ENCODE results near the gene COA5.

The COA5 gene

GRCh38 chr2:98564541-98565132, 43.7 kb downstream of the COA5 start:
- no peak overlapping the region for H3K4me3 ChIP-seq (ENCODE audit: low read depth, low read length)
- TF ChIP-seq POLR2A (IDR thresholded peaks at IDR 0.05; ENCODE audit: extremely low read depth, insufficient read length) (no peak), MAX (IDR thresholded peaks at IDR 0.05; ENCODE audit: low read depth, low read length) (no peak), CTCF (IDR thresholded peaks at IDR 0.05; ENCODE audit: low read depth, low read length) (no peak), MYC (IDR thresholded peaks at IDR 0.05; ENCODE audit: low read depth, low read length) (no peak)
- DNase-seq (ENCODE audit: low read depth), result no peak

GRCh38 chr2:98563394-98563793, 44.9 kb downstream of the COA5 start:
- no peak for TF ChIP-seq CTCF (IDR thresholded peaks at IDR 0.05; ENCODE audit: low read depth, low read length)
- no peak for TF ChIP-seq MYC (IDR thresholded peaks at IDR 0.05; ENCODE audit: low read depth, low read length)
- TF ChIP-seq MAX (IDR thresholded peaks at IDR 0.05; ENCODE audit: low read depth, low read length), result no peak
- DNase-seq (ENCODE audit: low read depth), result no peak
- no peak overlapping the region for H3K4me3 ChIP-seq (ENCODE audit: low read depth, low read length)

GRCh38 chr2:98561902-98562695, 46.2 kb downstream of the COA5 start:
- no peak for DNase-seq (ENCODE audit: low read depth)
- no peak overlapping the region for H3K4me3 ChIP-seq (ENCODE audit: low read depth, low read length)
- no peak for TF ChIP-seq MAX (IDR thresholded peaks at IDR 0.05; ENCODE audit: low read depth, low read length)
- TF ChIP-seq CTCF (IDR thresholded peaks at IDR 0.05; ENCODE audit: low read depth, low read length), result no peak
- no peak for TF ChIP-seq POLR2A (IDR thresholded peaks at IDR 0.05; ENCODE audit: extremely low read depth, insufficient read length)
- TF ChIP-seq MYC (IDR thresholded peaks at IDR 0.05; ENCODE audit: low read depth, low read length), result no peak

- no peak for DNase-seq (ENCODE audit: low read depth)
- TF ChIP-seq MAX (IDR thresholded peaks at IDR 0.05; ENCODE audit: low read depth, low read length), result no peak
- TF ChIP-seq CTCF (IDR thresholded peaks at IDR 0.05; ENCODE audit: low read depth, low read length), result no peak
- no peak for TF ChIP-seq POLR2A (IDR thresholded peaks at IDR 0.05; ENCODE audit: extremely low read depth, insufficient read length)
- no peak for TF ChIP-seq MYC (IDR thresholded peaks at IDR 0.05; ENCODE audit: low read depth, low read length)
- no peak overlapping the region for H3K4me3 ChIP-seq (ENCODE audit: low read depth, low read length)
Measured at GRCh38 chr2:98561018-98561417, 47.3 kb downstream of the COA5 start.

- peak; percentile 15 for DNase-seq (ENCODE audit: low read depth)
- H3K4me3 ChIP-seq (ENCODE audit: low read depth, low read length), result no peak overlapping the region
- TF ChIP-seq MYC (IDR thresholded peaks at IDR 0.05; ENCODE audit: low read depth, low read length), result no peak
- TF ChIP-seq MAX (IDR thresholded peaks at IDR 0.05; ENCODE audit: low read depth, low read length), result no peak
- no peak for TF ChIP-seq POLR2A (IDR thresholded peaks at IDR 0.05; ENCODE audit: extremely low read depth, insufficient read length)
- no peak for TF ChIP-seq CTCF (IDR thresholded peaks at IDR 0.05; ENCODE audit: low read depth, low read length)
Measured at GRCh38 chr2:98560256-98560771, 48.0 kb downstream of the COA5 start.
